Measurements from ENCODE around the gene SGIP1.
"Not testable (repeated sequence)": the region's sequence is repeated elsewhere in the genome, so short reads cannot be mapped to it uniquely, and the experiment has no call there.

DNA sequence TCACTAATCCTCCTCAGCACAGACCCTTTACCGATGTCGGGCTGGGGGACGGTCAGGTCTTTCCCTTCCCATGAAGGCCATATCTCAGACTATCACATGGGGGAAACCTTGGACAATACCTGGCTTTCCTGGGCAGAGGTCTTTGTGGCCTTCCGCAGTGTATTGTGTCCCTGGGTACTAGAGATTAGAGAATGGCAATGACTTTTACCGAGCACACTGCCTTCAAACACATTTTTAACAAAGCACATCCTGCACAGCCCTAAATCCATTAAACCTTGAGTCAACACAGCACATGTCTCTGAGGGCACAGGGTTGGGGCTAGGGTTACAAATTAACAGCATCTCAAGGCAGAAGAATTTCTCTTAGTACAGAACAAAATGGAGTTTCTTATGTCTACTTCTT lies 58.2 kb downstream of the SGIP1 start:
- TF ChIP-seq, protein P1, sequence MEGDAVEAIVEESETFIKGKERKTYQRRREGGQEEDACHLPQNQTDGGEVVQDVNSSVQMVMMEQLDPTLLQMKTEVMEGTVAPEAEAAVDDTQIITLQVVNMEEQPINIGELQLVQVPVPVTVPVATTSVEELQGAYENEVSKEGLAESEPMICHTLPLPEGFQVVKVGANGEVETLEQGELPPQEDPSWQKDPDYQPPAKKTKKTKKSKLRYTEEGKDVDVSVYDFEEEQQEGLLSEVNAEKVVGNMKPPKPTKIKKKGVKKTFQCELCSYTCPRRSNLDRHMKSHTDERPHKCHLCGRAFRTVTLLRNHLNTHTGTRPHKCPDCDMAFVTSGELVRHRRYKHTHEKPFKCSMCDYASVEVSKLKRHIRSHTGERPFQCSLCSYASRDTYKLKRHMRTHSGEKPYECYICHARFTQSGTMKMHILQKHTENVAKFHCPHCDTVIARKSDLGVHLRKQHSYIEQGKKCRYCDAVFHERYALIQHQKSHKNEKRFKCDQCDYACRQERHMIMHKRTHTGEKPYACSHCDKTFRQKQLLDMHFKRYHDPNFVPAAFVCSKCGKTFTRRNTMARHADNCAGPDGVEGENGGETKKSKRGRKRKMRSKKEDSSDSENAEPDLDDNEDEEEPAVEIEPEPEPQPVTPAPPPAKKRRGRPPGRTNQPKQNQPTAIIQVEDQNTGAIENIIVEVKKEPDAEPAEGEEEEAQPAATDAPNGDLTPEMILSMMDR (IDR thresholded peaks at IDR 0.05; ENCODE audit: low read depth, low read length, poor library complexity, severe bottlenecking) = not testable (repeated sequence)
- not testable (repeated sequence) for TF ChIP-seq EZH2phosphoT487 (IDR thresholded peaks at IDR 0.05; ENCODE audit: borderline replicate concordance, low read length)

All from DOHH2 (cell line).